Trophoblast cell (in vitro differentiated cells and primary cell): ENCODE data around the gene EPHB1.

ENCODE experiments used
- DNase-seq, 2 donors: peaks; one replicate each; pipeline ENCODE4 v3.0.0-alpha.2; 2016
- H2AFZ ChIP-seq: 2 replicates; pipeline ENCODE4 v1.6.1; 2013; ENCODE audit warnings: low read length, moderate library complexity, mild to moderate bottlenecking; ENCODE audit not compliant: insufficient read depth, poor library complexity
- H2AK5ac ChIP-seq: 2 replicates; pipeline ENCODE4 v1.6.1; 2013; ENCODE audit warnings: mild to moderate bottlenecking, low read length
- H2BK120ac ChIP-seq: 2 replicates; pipeline ENCODE4 v1.6.1; 2013; ENCODE audit warnings: low read length, mild to moderate bottlenecking, moderate library complexity; ENCODE audit not compliant: insufficient read depth, poor library complexity
- H2BK12ac ChIP-seq: 2 replicates; pipeline ENCODE4 v1.6.1; 2013; ENCODE audit warnings: mild to moderate bottlenecking, low read length, moderate library complexity
- H2BK5ac ChIP-seq: 2 replicates; pipeline ENCODE4 v1.6.1; 2013; ENCODE audit warnings: low read length, low read depth, moderate library complexity, mild to moderate bottlenecking; ENCODE audit not compliant: poor library complexity
- H3K14ac ChIP-seq: 2 replicates; pipeline ENCODE4 v1.6.1; 2013; ENCODE audit warnings: mild to moderate bottlenecking, low read length
- H3K18ac ChIP-seq: 2 replicates; pipeline ENCODE4 v1.6.1; 2013; ENCODE audit warnings: mild to moderate bottlenecking, low read length
- H3K23ac ChIP-seq: 2 replicates; pipeline ENCODE4 v1.6.1; 2013; ENCODE audit warnings: low read length
- H3K27ac ChIP-seq: 2 replicates; pipeline ENCODE4 v1.5.1; 2013; ENCODE audit warnings: low read depth, mild to moderate bottlenecking, inconsistent platforms, low read length, moderate library complexity
- H3K27me3 ChIP-seq: 2 replicates; pipeline ENCODE4 v1.6.1; 2013; ENCODE audit warnings: inconsistent platforms, mild to moderate bottlenecking, low read length, moderate library complexity; ENCODE audit not compliant: insufficient read depth
- H3K36me3 ChIP-seq, 2 experiments: 1 replicate in 1 of 2; 2 replicates in 1 of 2; pipeline ENCODE4 v1.6.1; 2013; ENCODE audit warnings: low read length in 2 of 2, mild to moderate bottlenecking in 2 of 2, moderate library complexity in 1 of 2; ENCODE audit not compliant: insufficient read depth in 2 of 2, control insufficient read depth in 1 of 2
- H3K4ac ChIP-seq: 2 replicates; pipeline ENCODE4 v1.6.1; 2013; ENCODE audit warnings: low read depth, mild to moderate bottlenecking, low read length, moderate library complexity
- H3K4me1 ChIP-seq, 2 experiments: 1 replicate in 1 of 2; 2 replicates in 1 of 2; pipeline ENCODE4 v1.6.1; 2013; ENCODE audit warnings: low read length in 2 of 2, mild to moderate bottlenecking in 2 of 2, moderate library complexity in 1 of 2; ENCODE audit not compliant: insufficient read depth in 2 of 2, control insufficient read depth in 1 of 2
- H3K4me2 ChIP-seq: 2 replicates; pipeline ENCODE4 v1.6.1; 2013; ENCODE audit warnings: inconsistent platforms, mild to moderate bottlenecking, low read length, moderate library complexity
- H3K4me3 ChIP-seq: 2 replicates; pipeline ENCODE4 v1.5.1; 2013; ENCODE audit warnings: mild to moderate bottlenecking, low read depth, low read length, inconsistent platforms
- H3K79me1 ChIP-seq: one replicate; pipeline ENCODE4 v1.6.1; 2013; ENCODE audit warnings: low read length
- H3K79me2 ChIP-seq: 2 replicates; pipeline ENCODE4 v1.6.1; 2013; ENCODE audit warnings: low read length, mild to moderate bottlenecking; ENCODE audit not compliant: control insufficient read depth, insufficient read depth, poor library complexity
- H3K9ac ChIP-seq: 2 replicates; pipeline ENCODE4 v1.6.1; 2013; ENCODE audit warnings: mild to moderate bottlenecking, low read length
- H3K9me3 ChIP-seq: 2 replicates; pipeline ENCODE4 v1.6.1; 2013; ENCODE audit warnings: low read depth, mild to moderate bottlenecking, control low read depth, inconsistent platforms, low read length; ENCODE audit not compliant: insufficient read depth
- H4K12ac ChIP-seq: 2 replicates; pipeline ENCODE4 v1.6.1; 2013; ENCODE audit warnings: low read depth, mild to moderate bottlenecking, low read length, moderate library complexity
- H4K8ac ChIP-seq: 2 replicates; pipeline ENCODE4 v1.6.1; 2013; ENCODE audit warnings: low read depth, mild to moderate bottlenecking, low read length, moderate library complexity
- H4K91ac ChIP-seq: one replicate; pipeline ENCODE4 v1.6.1; 2013; ENCODE audit warnings: low read depth, mild to moderate bottlenecking, low read length, moderate library complexity
- WGBS: extraction: QIAGEN DNeasy Blood & Tissue Kit; methylation state at CpG from one replicate; pipeline ENCODE4 v1.1.7; 2013; ENCODE audit warnings: missing lambda C conversion rate; ENCODE audit not compliant: insufficient read length, insufficient coverage; ENCODE audit errors: extremely low coverage; 5-methylcytosine and 5-hydroxymethylcytosine counted together

The EPHB1 gene

DNA sequence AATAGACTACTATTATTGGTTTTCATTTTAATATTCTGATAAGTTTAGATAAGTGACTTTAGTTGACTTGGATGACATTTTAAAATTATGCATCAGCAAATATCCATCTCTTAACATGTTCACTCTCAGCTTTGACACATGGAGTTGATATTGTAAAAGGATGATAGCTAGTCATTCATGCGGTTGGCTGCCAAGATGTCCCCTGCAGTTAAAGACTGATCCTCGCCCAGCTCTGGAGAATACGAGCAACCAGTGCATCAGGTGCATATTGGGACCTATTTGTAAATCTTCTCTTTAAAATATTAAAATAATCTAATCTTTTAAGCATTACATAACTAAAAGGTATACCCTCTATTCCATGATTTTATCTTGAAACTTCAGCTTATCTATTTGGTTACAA lies 41.9 kb downstream of the EPHB1 start:
- H3K4me3 ChIP-seq = no peak overlapping the region
- H2AFZ ChIP-seq = no peak overlapping the region
- H3K27ac ChIP-seq = no peak overlapping the region
- H3K36me3 ChIP-seq = no peaks in the 10 kb centered on the region
- H3K27me3 ChIP-seq = no peaks in the 10 kb centered on the region
- no peak for DNase-seq
- WGBS = no CpG with 5 or more reads among the region's 3 CpGs
- H3K18ac ChIP-seq = no peak overlapping the region
- H3K4ac ChIP-seq = no peak overlapping the region
- peaks cover 3% of the 10 kb centered on the region for H3K9me3 ChIP-seq
- H2AK5ac ChIP-seq = no peak overlapping the region
- no peak overlapping the region for H4K91ac ChIP-seq
- H2BK12ac ChIP-seq = no peak overlapping the region
- H4K8ac ChIP-seq = no peak overlapping the region
- no peak overlapping the region for H3K4me2 ChIP-seq
- no peak overlapping the region for H3K23ac ChIP-seq
- H3K4me1 ChIP-seq = no peaks in the 10 kb centered on the region
- no peak overlapping the region for H3K9ac ChIP-seq
- no peak overlapping the region for H2BK5ac ChIP-seq
- H2BK120ac ChIP-seq = no peak overlapping the region
- H3K14ac ChIP-seq = no peak overlapping the region
- H3K79me2 ChIP-seq = no peaks in the 10 kb centered on the region
- no peaks in the 10 kb centered on the region for H3K79me1 ChIP-seq
- H4K12ac ChIP-seq = no peak overlapping the region

DNA sequence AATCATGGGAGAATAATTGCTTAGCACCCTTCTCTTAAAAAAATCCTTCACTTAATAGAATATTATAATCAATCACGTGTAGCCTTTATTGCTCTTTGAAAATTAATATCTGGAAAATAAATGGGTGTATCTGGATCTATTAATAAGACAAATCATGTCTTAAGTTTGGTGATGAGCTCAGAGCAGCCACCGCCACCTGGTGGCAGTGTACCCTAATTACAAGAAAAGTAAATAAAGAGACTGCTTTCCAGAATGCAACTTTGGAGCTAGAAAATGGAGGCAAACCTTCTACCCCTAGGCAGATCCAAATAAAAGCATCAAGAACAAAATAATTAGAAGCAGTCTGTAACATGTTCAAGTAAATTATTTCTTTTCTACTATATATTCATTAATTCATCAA lies 43.5 kb downstream of the EPHB1 start:
- peak in 1 of 2 donors; percentile 4 for DNase-seq
- Histone ChIP-seq H3K23ac (no peak overlapping the region), H3K79me2 (no peaks in the 10 kb centered on the region), H3K27ac (no peak overlapping the region), H3K9ac (no peak overlapping the region), H3K4me1 (no peaks in the 10 kb centered on the region), H3K18ac (no peak overlapping the region), H2AK5ac (no peak overlapping the region), H3K27me3 (no peaks in the 10 kb centered on the region), H4K12ac (no peak overlapping the region), H3K14ac (no peak overlapping the region), H3K4me2 (no peak overlapping the region), H3K9me3 (peaks cover under 1% of the 10 kb centered on the region), H3K4me3 (no peak overlapping the region), H4K91ac (no peak overlapping the region), H2BK120ac (no peak overlapping the region), H2AFZ (no peak overlapping the region), H4K8ac (no peak overlapping the region), H2BK12ac (no peak overlapping the region), H3K79me1 (no peaks in the 10 kb centered on the region), H2BK5ac (no peak overlapping the region), H3K4ac (no peak overlapping the region), H3K36me3 (no peaks in the 10 kb centered on the region)
- WGBS = no CpG with 5 or more reads among the region's 2 CpGs

DNA sequence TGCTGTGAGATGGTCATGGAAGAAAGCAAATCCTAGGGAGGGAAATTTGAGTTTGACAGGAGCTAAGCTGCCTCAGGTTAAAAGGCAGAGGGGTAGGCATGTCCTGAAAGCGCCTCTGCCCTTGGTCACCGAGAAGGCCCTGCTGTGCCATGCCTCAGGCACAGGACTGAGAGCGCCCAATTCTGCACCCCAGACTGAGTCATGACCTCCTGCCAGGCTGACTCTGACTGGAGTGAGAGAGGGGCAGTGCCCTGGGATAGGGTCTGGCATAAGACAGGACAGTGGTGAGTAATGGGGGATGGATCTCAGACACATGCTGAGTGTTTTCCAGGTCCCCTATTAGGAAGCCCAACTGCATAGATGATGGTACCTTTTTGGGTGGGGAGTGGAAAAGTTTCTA lies 44.4 kb downstream of the EPHB1 start:
- no peak overlapping the region for H3K4ac ChIP-seq
- H3K79me1 ChIP-seq = no peaks in the 10 kb centered on the region
- no peak overlapping the region for H3K9ac ChIP-seq
- H2BK12ac ChIP-seq = no peak overlapping the region
- no peaks in the 10 kb centered on the region for H3K9me3 ChIP-seq
- no peak overlapping the region for H2AFZ ChIP-seq
- H2BK120ac ChIP-seq = no peak overlapping the region
- no peak overlapping the region for H4K12ac ChIP-seq
- no peak overlapping the region for H2BK5ac ChIP-seq
- H3K23ac ChIP-seq = no peak overlapping the region
- H4K91ac ChIP-seq = no peak overlapping the region
- WGBS = no CpG with 5 or more reads among the region's 3 CpGs
- H3K4me1 ChIP-seq = no peaks in the 10 kb centered on the region
- DNase-seq = no peak
- no peak overlapping the region for H3K27ac ChIP-seq
- H3K18ac ChIP-seq = no peak overlapping the region
- no peak overlapping the region for H3K4me3 ChIP-seq
- no peak overlapping the region for H4K8ac ChIP-seq
- H3K79me2 ChIP-seq = no peaks in the 10 kb centered on the region
- no peak overlapping the region for H3K4me2 ChIP-seq
- no peaks in the 10 kb centered on the region for H3K27me3 ChIP-seq
- H3K36me3 ChIP-seq = no peaks in the 10 kb centered on the region
- H3K14ac ChIP-seq = no peak overlapping the region
- H2AK5ac ChIP-seq = no peak overlapping the region

DNA sequence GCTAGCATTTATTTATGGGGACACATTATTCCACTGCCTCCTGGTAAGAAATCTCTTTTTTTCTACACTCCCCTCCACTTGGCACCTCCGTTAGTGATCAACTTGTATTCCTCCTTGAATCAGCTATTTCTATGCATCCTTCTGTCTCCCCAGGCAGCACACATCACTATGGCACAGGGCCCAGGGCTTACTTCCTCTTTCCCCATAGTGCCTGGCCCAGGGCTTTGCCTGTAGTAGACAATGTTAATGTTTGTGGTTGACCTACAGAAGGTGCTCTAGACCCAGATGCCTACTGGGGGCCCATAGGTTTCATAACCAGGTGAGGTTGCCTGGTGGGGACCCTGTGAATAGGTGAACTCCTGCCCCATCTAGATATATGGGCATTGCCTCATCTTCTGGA lies 44.9 kb downstream of the EPHB1 start:
- H4K91ac ChIP-seq = no peak overlapping the region
- no peaks in the 10 kb centered on the region for H3K79me1 ChIP-seq
- no peak overlapping the region for H3K4me3 ChIP-seq
- no peaks in the 10 kb centered on the region for H3K27me3 ChIP-seq
- no peaks in the 10 kb centered on the region for H3K36me3 ChIP-seq
- DNase-seq = no peak
- no peaks in the 10 kb centered on the region for H3K9me3 ChIP-seq
- no peak overlapping the region for H3K4ac ChIP-seq
- no peak overlapping the region for H4K12ac ChIP-seq
- no peak overlapping the region for H2BK12ac ChIP-seq
- H3K79me2 ChIP-seq = no peaks in the 10 kb centered on the region
- no peak overlapping the region for H3K27ac ChIP-seq
- H3K23ac ChIP-seq = no peak overlapping the region
- no peak overlapping the region for H3K9ac ChIP-seq
- H4K8ac ChIP-seq = no peak overlapping the region
- no CpG with 5 or more reads among the region's 1 CpG for WGBS
- H3K18ac ChIP-seq = no peak overlapping the region
- no peak overlapping the region for H3K4me2 ChIP-seq
- H2AK5ac ChIP-seq = no peak overlapping the region
- no peak overlapping the region for H2BK5ac ChIP-seq
- H3K4me1 ChIP-seq = no peaks in the 10 kb centered on the region
- no peak overlapping the region for H2BK120ac ChIP-seq
- H3K14ac ChIP-seq = no peak overlapping the region
- no peak overlapping the region for H2AFZ ChIP-seq
